ENCODE data around the gene BDH1. TPM values are rescaled to one million over a fixed set of nuclear protein-coding genes. Genes with fewer than 3 reads are reported as not detected.
"Not testable (repeated sequence)": the region's sequence is repeated elsewhere in the genome, so short reads cannot be mapped to it uniquely, and the experiment has no call there.

Gene BDH1
- total and polyA plus RNA-seq, 3 donors from 2014 or later: 12.8 to 22.4 (median 14.4) TPM

DNA sequence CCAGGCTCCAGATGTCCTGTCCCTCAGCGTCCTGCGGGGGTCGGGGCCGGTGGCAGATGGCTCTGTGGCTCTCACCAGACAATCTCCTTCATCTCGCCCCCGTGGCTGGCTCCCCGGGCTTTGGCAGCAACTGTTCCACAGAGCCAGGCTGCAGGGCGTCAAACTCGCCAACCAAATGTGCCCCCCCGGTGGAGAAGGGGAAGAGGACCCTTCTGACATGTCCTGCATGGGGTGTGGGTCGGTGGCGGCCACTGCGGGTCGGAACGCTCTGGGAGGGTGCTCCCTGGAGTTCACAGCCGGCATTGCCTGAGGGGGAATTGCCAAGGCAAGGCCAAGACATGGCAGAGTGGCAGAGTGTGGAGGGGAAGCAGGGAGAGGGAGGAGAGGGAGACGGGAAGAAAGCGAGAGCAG is 36.0 kb downstream of the BDH1 start:
- no peaks in the 10 kb centered on the region for H3K4me1 ChIP-seq
- no peaks in the 10 kb centered on the region for H3K27me3 ChIP-seq
- no peaks in the 10 kb centered on the region for H3K36me3 ChIP-seq (ENCODE audit: low read depth, missing control alignments)
- H3K27ac ChIP-seq: no peak overlapping the region
- H3K9me3 ChIP-seq: no peaks in the 10 kb centered on the region
- WGBS, 2 donors: 93 to 94% methylated on average over 17 to 18 of the region's 18 CpGs
- intact Hi-C loops (cut with DNase I; ENCODE audit: low total_unique reads): no loop called here
- no peak overlapping the region for H3K4me3 ChIP-seq
- TF ChIP-seq, protein P1, sequence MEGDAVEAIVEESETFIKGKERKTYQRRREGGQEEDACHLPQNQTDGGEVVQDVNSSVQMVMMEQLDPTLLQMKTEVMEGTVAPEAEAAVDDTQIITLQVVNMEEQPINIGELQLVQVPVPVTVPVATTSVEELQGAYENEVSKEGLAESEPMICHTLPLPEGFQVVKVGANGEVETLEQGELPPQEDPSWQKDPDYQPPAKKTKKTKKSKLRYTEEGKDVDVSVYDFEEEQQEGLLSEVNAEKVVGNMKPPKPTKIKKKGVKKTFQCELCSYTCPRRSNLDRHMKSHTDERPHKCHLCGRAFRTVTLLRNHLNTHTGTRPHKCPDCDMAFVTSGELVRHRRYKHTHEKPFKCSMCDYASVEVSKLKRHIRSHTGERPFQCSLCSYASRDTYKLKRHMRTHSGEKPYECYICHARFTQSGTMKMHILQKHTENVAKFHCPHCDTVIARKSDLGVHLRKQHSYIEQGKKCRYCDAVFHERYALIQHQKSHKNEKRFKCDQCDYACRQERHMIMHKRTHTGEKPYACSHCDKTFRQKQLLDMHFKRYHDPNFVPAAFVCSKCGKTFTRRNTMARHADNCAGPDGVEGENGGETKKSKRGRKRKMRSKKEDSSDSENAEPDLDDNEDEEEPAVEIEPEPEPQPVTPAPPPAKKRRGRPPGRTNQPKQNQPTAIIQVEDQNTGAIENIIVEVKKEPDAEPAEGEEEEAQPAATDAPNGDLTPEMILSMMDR (IDR thresholded peaks at IDR 0.05): no peak
- no peak for TF ChIP-seq POLR2A (IDR thresholded peaks at IDR 0.05)
- DNase-seq: no peak

DNA sequence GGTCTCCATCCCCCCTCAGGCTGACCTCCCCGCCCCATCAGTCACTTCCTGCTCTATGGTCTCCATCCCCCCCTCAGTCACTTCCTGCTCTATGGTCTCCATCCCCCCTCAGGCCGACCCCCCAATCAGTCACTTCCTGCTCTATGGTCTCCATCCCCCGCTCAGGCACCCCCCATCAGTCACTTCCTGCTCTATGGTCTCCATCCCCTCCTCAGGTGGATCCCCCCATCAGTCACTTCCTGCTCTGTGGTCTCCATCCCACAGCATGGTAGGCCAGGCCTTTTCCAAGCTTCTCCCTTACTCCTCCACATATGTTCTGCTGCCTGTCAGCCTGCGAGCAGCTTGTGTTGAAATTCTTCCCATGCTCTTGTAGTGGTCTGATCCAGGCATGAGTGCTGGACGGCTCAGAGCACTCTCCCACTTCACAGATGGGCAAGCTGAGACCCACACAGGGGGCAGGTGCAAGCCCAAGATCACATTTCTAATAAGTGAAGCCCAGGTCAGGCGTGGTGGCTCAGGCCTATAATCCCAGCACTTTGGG is 36.8 kb downstream of the BDH1 start:
- no peaks in the 10 kb centered on the region for H3K4me1 ChIP-seq
- 79 to 97% methylated on average over 3 to 6 of the region's 6 CpGs for WGBS, 2 donors
- TF ChIP-seq, protein P1 (IDR thresholded peaks at IDR 0.05): no peak
- H3K36me3 ChIP-seq (ENCODE audit: low read depth, missing control alignments): no peaks in the 10 kb centered on the region
- no peak for DNase-seq
- no peak overlapping the region for H3K4me3 ChIP-seq
- no peaks in the 10 kb centered on the region for H3K27me3 ChIP-seq
- intact Hi-C loops (cut with DNase I; ENCODE audit: low total_unique reads): no loop called here
- no peak overlapping the region for H3K27ac ChIP-seq
- H3K9me3 ChIP-seq: no peaks in the 10 kb centered on the region

DNA sequence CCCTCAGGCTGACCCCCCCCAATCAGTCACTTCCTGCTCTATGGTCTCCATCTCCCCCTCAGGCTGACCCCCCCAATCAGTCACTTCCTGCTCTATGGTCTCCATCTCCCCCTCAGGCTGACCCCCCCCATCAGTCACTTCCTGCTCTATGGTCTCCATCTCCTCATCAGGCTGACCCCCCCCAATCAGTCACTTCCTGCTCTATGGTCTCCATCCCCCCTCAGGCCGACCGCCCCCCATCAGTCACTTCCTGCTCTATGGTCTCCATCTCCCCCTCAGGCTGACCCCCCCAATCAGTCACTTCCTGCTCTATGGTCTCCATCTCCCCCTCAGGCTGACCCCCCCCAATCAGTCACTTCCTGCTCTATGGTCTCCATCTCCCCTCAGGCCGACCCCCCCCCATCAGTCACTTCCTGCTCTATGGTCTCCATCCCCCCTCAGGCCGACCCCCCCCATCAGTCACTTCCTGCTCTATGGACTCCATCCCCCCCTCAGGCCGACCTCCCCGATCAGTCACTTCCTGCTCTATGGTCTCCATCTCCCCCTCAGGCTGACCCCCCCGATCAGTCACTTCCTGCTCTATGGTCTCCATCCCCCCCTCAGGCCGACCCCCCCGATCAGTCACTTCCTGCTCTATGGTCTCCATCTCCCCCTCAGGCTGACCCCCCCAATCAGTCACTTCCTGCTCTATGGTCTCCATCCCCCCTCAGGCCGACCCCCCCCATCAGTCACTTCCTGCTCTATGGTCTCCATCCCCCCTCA is 37.7 kb downstream of the BDH1 start:
- H3K27me3 ChIP-seq; DNase-seq; H3K4me1 ChIP-seq; intact Hi-C loops (cut with DNase I; ENCODE audit: low total_unique reads); H3K27ac ChIP-seq; H3K4me3 ChIP-seq; H3K9me3 ChIP-seq; H3K36me3 ChIP-seq (ENCODE audit: low read depth, missing control alignments): not testable (repeated sequence)
- 88% methylated on average over 9 of the region's 10 CpGs; no CpG with 5 or more reads in 1 of the 2 donors for WGBS, 2 donors

DNA sequence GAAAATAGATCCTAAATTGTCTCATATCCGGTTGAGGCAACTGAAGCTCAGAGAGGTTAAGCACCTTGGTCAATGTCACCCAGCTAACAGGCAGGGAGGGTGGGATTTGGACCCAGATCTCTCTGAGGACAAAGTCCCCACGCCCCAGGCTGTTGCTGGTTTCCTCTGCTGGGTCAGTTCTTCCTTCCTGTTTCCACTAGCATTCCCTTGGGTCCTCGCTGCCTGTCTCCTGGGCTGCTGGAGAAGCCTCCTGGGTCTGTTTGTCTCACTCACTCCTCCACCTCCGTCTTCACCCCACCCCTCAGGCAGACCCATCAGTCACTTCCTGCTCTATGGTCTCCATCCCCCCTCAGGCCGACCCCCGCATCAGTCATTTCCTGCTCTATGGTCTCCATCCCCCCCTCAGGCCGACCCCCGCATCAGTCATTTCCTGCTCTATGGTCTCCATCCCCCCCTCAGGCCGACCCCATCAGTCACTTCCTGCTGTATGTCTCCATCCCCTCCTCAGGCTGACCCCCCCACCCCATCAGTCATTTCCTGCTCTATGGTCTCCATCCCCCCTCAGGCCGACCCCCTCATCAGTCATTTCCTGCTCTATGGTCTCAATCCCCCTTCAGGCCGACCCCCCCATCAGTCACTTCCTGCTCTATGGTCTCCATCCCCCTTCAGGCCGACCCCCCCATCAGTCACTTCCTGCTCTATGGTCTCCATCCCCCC is 38.7 kb downstream of the BDH1 start:
- DNase-seq; H3K9me3 ChIP-seq; H3K27me3 ChIP-seq; intact Hi-C loops (cut with DNase I; ENCODE audit: low total_unique reads); H3K4me3 ChIP-seq; H3K27ac ChIP-seq; H3K4me1 ChIP-seq; H3K36me3 ChIP-seq (ENCODE audit: low read depth, missing control alignments): not testable (repeated sequence)
- 83 to 89% methylated on average over 9 of the region's 12 CpGs for WGBS, 2 donors

DNA sequence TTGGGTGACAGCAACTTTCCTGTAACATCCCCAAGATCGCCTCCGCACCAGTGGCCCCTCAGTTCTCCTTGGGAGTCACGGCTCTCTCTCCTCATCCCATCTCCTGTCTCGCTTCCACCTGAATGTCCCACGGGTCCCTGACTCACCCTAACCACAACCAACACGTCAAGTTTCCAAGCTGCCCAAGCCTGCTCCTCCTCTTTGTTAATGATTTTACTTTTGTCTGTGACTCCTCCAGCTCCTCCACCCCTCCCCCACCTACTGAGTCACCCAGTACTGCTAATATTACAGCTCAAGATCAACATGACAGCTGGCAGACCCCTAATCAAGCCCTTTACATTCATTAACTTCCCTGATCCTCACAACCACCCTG is 39.3 kb downstream of the BDH1 start:
- Histone ChIP-seq H3K27ac (no peak overlapping the region), H3K4me1 (no peaks in the 10 kb centered on the region), H3K9me3 (no peaks in the 10 kb centered on the region), H3K27me3 (no peaks in the 10 kb centered on the region), H3K36me3 (ENCODE audit: low read depth, missing control alignments) (no peaks in the 10 kb centered on the region), H3K4me3 (no peak overlapping the region)
- WGBS, 2 donors: 89 to 91% methylated on average over 6 of the region's 6 CpGs
- TF ChIP-seq, protein P1 (IDR thresholded peaks at IDR 0.05): no peak
- TF ChIP-seq POLR2A (IDR thresholded peaks at IDR 0.05): no peak
- intact Hi-C loops (cut with DNase I; ENCODE audit: low total_unique reads): no loop called here
- DNase-seq: no peak

Measured in testis (tissue), 3 donors.